Tibial artery (tissue), 4 donors: ENCODE results near the gene PNPLA4.

Source experiments
- DNase-seq, 2 donors: peaks; one replicate each; pipeline ENCODE4 v3.0.0-alpha.2; 2019
- H3K27ac ChIP-seq, 2 donors: fragments of 200-600 bp; sonication (generic) in 1 of 2; 1 replicate in 1 of 2; 2 replicates in 1 of 2; pipeline ENCODE4 v1.5.1; 2018 to 2019; ENCODE audit warnings: mild to moderate bottlenecking in 1 of 2
- H3K27me3 ChIP-seq, 2 donors: fragments of 200-600 bp; sonication (generic) in 1 of 2; one replicate each; pipeline versions ENCODE4 v1.5.1 to v1.6.0; 2016 to 2019
- H3K36me3 ChIP-seq, 3 donors: fragments of 200-600 bp; sonication (generic) in 2 of 3; one replicate each; pipeline ENCODE4 v1.5.1; 2016 to 2019; ENCODE audit warnings: mild to moderate bottlenecking in 2 of 3
- H3K4me1 ChIP-seq, 4 donors: fragments of 200-600 bp; sonication (generic) in 2 of 4; 1 replicate in 3 of 4; 2 replicates in 1 of 4; pipeline ENCODE4 v1.5.1; 2016 to 2019
- H3K4me3 ChIP-seq, 2 donors: fragments of 200-600 bp; sonication (generic) in 1 of 2; 1 replicate in 1 of 2; 2 replicates in 1 of 2; pipeline ENCODE4 v1.5.1; 2018 to 2019; ENCODE audit warnings: mild to moderate bottlenecking in 2 of 2
- H3K9me3 ChIP-seq, 3 donors: fragments of 200-600 bp; sonication (generic) in 1 of 3; one replicate each; pipeline ENCODE4 v1.5.1; 2016 to 2019
- CTCF ChIP-seq, 2 experiments: fragments of 200-600 bp in 1 of 2; fragments of 450-650 bp in 1 of 2; IDR thresholded peaks; one replicate each; pipeline ENCODE4 v1.5.1; 2017 to 2019; ENCODE audit warnings: antibody characterized with exemption in 2 of 2, mild to moderate bottlenecking in 1 of 2, moderate library complexity in 1 of 2
- intact Hi-C: fragments of 100-400 bp; cut with DNase I; formaldehyde crosslinking; loops from one replicate; pipeline ENCODE4 v1.15.0; 2023; ENCODE audit warnings: low total_unique reads

The PNPLA4 gene

GRCh38 chrX:7927259-7928167 is at the start of gene PNPLA4:
Gene PNPLA4 (minus strand): TSS chrX:7927413. CDS start chrX:7926119, 1,294 bp downstream.
- intact Hi-C loops, result no loop called here
- Histone ChIP-seq H3K4me1 (peaks cover 0 to 7% (median 3%) of the 10 kb centered on the region in 4 donors), H3K27ac (peak within 1 kb of the TSS; percentile 44 to 73), H3K36me3 (peaks cover 0 to 16% (median 0%) of the 10 kb centered on the region in 3 donors), H3K27me3 (no peaks in the 10 kb centered on the region), H3K9me3 (no peaks in the 10 kb centered on the region), H3K4me3 (peak within 1 kb of the TSS; percentile 55 to 66)
- peak; percentile 45 to 78 for DNase-seq
- no peak for TF ChIP-seq CTCF (IDR thresholded peaks at IDR 0.05)

- no peak for TF ChIP-seq CTCF (IDR thresholded peaks at IDR 0.05)
- intact Hi-C loops, result no loop called here
Measured at GRCh38 chrX:7972586-7972985, 45.4 kb upstream of the PNPLA4 start.

GRCh38 chrX:7970428-7970827 is 43.2 kb upstream of the PNPLA4 start:
- H3K4me1 ChIP-seq, result no peaks in the 10 kb centered on the region
- no peaks in the 10 kb centered on the region for H3K27me3 ChIP-seq
- intact Hi-C loops, result no loop called here
- peaks cover 0 to 4% (median 0%) of the 10 kb centered on the region in 3 donors for H3K9me3 ChIP-seq
- H3K4me3 ChIP-seq, result no peak overlapping the region
- H3K36me3 ChIP-seq, result no peaks in the 10 kb centered on the region
- H3K27ac ChIP-seq, result no peak overlapping the region
- DNase-seq, result no peak
- no peak for TF ChIP-seq CTCF (IDR thresholded peaks at IDR 0.05)

More at GRCh38 chrX:7972586-7972985, 45.4 kb upstream of the PNPLA4 start:
- Histone ChIP-seq H3K36me3 (no peaks in the 10 kb centered on the region), H3K9me3 (peaks cover 0 to 4% (median 0%) of the 10 kb centered on the region in 3 donors), H3K4me3 (no peak overlapping the region), H3K4me1 (no peaks in the 10 kb centered on the region), H3K27ac (no peak overlapping the region), H3K27me3 (no peaks in the 10 kb centered on the region)
- no peak for DNase-seq

GRCh38 chrX:7965436-7965835 is 38.2 kb upstream of the PNPLA4 start:
- Histone ChIP-seq H3K4me3 (no peak overlapping the region), H3K27ac (no peak overlapping the region), H3K9me3 (peaks cover 0 to 4% (median 0%) of the 10 kb centered on the region in 3 donors), H3K27me3 (no peaks in the 10 kb centered on the region), H3K4me1 (no peaks in the 10 kb centered on the region), H3K36me3 (no peaks in the 10 kb centered on the region)
- intact Hi-C loops, result no loop called here
- no peak for DNase-seq
- no peak for TF ChIP-seq CTCF (IDR thresholded peaks at IDR 0.05)

GRCh38 chrX:7960246-7960645 is 33.0 kb upstream of the PNPLA4 start:
- TF ChIP-seq CTCF (IDR thresholded peaks at IDR 0.05), result no peak
- DNase-seq, result no peak
- intact Hi-C loops, result no loop called here

More at GRCh38 chrX:7960246-7960645, 33.0 kb upstream of the PNPLA4 start:
- Histone ChIP-seq H3K4me1 (no peaks in the 10 kb centered on the region), H3K9me3 (no peaks in the 10 kb centered on the region), H3K36me3 (no peaks in the 10 kb centered on the region), H3K27ac (no peak overlapping the region), H3K27me3 (no peaks in the 10 kb centered on the region), H3K4me3 (no peak overlapping the region)
